Measurements from ENCODE around the gene FERMT2.

Gene FERMT2

DNA sequence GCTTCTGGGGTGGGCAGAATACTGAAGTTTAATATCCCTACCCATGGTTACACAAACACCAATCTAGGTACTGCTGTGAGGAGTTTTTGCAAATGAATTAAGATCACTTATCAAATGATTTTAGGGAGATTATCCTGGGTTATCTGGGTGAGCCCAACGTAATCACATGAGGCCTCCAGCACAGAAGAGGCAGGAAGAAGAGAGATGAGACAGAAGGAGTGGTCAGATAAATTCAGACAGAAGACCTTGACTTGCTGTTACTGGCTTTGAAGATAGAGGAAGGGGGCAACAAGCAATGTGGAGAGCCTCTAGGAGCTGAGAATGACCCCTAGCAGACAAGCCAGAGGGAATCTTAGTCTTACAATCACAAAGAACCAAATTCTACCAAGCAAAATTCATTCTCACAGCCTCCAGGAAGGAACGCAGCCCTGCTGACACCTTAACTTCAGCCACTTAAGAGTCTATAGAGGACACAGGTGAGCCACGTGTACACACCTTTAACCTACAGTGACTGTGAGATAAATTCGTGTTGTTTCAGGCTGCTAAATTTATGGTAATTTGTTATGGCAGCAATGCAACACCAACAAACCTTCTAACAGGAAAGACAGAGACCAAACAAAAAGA lies 49.4 kb downstream of the FERMT2 start:
- DNase-seq, result no peak

DNA sequence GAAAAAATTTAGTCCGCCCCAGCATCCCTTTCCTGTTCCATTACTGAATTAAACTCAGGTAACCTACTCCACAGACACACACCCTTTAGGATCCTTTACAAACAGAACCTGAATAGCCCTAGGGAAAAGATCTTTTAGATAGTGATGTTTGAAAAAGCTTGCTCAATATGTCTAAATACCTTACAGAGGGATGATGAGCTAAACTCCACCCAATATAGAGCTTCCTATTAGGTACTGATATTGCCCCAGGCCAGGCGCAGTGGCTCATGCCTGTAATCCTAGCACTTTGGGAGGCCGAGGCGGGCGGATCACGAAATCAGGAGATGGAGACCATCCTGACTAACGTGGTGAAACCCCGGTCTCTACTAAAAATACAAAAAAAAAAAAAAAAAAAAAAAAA lies 50.1 kb downstream of the FERMT2 start:
- DNase-seq, result no peak

DNA sequence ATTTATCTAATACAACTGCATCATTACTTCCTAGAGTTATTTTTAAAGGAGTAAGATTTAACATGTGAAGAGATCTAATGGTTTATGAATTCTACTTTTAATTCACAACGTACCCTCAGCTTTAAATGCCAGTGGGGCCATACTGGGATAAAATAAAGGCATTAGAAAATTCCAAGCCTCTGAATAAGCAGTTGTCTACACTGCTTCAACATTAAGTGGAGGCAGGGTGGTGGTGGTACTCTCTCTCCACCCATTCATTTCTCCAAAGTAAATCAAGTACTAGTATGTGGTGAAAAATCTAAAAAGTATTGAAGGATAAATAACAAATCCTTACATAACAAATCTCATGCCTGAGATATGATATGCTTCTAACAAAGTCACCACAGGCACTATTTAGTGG lies 52.4 kb downstream of the FERMT2 start:
- no peak for DNase-seq

DNA sequence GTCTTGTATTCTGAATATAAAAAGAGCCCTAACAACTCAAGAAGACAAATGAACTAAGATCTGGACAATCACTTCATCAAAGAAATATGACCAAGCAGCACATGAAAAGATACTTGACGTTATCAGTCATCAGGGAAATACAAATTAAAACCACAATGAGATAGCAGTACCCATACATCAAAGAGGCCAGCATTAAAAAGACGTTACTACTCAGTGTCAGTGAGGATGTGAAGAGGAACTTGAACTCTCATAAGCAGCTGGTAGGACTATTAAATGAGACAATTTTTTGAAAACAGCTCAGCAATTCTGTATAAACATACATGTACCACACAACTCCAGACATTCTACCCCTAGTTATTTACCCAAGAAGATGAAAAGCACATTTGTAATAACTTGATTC lies 55.9 kb downstream of the FERMT2 start:
- no peak for DNase-seq

DNA sequence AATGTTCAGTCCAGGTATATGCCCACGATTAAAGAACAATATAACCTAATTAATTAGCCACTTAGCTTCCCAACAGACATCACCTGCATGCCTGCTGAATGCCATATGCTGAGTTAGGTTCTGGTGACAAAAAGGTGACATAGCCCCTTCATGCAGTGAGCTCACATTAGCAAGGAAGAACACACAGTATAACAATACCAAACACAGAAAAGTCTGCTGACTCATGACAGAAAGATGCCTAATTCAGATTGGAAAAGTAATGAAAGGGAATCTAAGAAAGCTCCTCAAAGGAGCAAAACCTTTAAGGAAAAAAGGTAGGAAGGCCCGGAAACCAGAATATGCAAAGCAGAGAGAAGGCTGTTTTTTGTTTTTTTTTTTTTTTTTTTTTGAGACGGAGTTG lies 59.0 kb downstream of the FERMT2 start:
- no peak for DNase-seq

DNA sequence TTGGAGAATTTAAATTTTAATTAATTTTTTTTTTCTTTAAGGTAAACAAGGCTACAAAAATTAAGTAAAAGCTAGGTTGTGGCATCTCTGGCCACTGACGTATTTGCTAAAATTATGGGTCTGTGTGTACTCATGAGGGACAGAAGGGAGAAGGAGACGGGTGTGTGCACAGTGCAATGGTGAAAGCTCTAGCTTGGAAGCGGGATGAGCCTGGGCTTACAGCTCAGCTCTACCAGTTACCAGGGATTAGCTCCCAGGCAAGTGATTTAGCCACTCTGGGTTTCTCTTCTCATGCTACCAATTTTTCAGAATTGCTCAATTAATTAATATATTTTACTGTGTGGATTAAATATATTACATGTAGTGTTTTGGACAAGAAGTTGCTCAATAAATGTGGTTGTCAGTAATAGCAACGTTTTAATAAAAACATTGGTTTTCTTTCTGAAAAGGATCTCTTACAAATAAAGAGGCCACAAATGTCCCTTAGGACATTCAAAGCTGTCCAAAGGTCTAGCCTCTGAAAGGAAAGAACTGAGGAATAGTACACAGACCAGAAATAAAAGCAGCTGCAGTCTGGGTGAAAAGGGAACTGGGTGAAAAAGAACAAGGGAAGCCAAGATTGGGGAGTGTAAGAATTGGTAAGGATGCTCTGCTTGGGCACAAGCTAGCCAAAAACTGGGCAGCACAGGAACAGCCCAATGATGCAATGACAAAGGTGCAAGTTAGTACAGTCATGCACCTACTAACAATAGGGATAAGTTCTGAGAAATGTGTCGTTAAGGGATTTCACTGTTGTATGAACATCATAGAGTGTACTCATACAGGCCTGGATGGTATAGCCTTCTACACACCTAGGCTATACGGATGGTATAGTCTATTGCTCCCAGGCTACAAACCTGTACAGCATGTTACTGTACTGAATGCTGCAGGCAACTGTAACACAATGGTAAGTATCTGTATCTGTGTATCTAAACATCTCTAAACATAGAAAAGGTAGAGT lies 61.7 kb downstream of the FERMT2 start:
- no peak for DNase-seq

DNA sequence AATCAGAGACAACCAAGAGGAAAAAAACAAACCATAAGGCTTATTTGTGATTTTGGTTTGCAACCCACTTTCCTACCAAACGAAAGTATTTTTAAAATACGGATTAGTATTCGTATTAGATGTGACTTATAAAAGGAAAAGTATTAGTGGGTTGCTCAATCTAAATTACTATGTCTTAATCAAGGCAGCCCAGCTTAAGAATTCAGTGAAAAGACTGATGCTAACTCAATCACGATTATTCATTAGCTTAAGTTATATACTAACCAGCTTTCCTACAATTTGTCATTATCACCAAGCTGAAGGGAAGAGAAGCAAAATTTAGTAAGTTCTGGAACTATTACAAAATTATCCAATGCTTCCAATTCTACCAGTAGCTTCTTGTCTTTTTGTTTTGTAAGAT lies 62.7 kb downstream of the FERMT2 start:
- DNase-seq, result no peak

DNA sequence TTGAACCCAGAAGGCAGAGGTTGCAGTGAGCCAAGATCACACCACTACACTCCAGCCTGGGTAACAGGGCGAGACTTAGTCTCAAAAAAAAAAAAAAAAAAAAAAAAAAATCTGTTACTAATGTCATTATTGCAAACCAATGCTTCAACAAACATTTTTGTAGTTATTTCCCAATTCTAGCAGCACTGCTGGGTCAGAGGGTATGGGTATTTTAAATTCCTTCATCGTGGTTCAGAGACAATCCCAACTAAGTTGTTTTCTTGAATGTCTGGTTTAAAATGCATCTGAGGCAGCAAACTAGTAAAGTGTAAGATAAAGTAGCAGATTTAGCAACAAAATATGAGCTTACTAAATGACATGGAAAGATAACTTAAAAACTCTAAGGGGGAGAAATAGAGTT lies 65.6 kb downstream of the FERMT2 start:
- DNase-seq, result no peak

DNA sequence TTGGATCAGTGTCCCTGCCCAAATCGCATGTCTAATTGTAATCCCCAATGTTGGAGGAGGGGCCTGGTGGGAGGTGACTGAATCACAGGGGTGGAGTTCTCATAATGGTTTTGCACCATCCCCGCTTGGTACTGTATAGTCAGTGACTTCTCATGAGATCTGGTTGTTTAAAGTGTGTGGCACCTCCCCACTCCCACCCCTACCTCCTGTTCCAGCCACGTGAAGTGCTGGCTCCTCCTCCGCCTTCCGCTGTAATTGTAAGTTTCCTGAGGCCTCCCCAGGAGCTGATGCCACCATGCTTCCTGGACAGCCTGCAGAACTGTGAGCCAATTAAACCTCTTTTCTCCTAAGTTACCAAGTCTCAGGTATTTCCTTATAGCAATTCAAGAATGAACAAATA lies 67.2 kb downstream of the FERMT2 start:
- DNase-seq, result no peak

DNA sequence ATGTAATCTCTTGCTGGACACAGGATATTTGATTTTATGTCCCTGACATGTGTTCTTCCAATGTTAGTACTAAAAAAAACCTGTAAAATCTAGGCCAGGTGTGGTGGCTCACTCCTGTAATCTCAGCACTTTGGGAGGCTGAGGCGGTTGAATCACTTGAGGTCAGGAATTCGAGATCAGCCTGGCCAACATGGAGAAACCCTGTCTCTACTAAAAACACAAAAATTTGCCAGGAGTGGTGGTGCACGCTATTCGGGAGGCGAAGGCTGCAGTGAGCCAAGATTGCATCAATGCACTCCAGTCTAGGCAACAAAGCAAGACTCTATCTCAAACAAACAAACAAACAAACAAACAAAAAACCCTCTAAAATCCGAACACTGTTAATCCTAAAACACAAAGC lies 68.0 kb downstream of the FERMT2 start:
- DNase-seq, result no peak

DNA sequence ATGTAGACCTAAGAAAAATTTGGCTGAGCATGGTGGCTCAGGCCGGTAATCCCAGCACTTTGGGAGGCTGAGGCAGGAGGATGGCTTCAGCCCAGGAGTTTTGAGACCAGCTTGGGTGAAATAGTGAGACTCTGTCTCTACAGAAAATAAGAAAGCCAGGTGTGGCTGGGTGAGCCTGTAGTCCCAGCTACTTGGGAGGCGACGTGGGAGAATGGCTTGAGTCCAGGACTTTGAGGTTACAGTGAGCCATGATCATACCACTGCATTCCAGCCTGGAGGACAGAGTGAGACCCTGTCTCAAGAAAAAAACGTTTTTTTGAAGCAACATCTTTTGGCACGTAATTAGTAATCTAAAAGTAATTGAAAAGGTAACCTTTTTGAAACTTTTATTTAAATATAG lies 70.9 kb downstream of the FERMT2 start:
- DNase-seq, result no peak

DNA sequence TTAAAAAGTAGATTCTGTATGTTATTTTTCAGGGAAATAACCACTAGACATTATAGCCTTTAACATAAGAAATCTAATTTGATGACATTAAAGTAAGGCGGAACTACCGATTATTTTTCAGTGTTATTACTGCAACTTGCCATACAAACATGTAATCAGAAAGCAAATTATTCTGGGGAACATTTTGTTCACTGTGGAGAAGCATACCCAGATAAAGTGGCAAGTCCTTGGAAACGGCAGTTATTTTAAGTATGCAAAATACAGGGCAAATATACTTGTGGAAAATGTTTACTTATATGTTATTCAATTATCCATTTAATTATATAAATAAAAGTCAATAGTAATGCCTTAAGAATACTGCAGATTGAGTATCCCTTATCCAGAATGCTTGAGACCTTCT lies 71.9 kb downstream of the FERMT2 start:
- no peak for DNase-seq

DNA sequence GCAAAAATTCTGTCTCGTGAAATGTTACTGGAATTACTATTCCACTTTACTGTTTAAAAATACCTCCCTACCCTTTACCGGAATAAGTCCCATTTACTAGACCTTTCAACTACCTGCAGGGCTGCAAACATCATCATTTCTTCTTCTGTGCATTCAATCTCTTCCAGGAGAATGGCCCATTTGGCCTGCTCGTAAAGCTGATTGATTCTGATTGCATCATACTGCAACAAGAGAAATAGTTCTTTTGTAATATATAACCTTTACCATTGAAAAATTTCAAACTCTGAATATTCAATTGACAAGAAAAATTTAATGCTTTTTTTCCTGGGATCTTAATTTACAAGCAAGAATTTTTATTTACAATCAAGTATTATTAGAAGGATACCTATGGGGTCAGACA lies 72.4 kb downstream of the FERMT2 start:
- DNase-seq, result no peak

DNA sequence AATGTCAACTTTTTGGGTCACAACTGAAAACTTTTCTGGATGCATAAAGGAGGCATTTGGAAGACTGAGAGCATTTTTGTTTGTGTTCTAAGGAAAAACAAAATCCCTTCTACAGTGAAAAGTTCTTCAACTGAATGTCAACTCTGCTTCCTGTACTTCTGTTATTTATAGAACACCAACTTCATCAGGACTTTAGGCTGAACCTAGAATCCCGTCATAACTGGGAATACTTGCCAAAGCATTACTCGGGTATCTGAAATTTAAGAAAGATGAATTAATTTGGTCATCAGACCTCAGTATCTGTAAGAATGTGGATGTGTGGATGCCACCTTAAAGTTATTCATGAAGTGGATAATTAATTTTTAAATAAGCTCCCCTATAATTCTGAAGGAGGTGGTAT lies 73.2 kb downstream of the FERMT2 start:
- DNase-seq, result no peak

DNA sequence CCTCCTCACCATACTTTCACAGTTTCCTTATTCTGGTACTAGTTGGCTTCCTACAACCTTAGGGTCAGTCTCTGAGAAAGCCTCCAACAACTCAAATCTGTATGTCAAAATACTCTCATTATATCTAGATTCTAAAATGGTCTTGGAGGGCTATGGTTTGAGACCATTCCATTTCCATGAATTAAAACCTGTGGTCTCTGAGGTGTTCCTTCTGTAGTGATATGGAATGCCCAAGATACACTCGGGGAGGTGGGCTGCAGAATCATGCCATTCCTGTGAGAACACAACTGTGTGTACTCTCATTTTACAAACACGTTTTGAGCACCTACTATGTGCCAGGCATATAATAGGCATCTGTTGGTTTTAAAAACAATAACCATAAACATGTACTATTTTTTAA lies 74.0 kb downstream of the FERMT2 start:
- no peak for DNase-seq

DNA sequence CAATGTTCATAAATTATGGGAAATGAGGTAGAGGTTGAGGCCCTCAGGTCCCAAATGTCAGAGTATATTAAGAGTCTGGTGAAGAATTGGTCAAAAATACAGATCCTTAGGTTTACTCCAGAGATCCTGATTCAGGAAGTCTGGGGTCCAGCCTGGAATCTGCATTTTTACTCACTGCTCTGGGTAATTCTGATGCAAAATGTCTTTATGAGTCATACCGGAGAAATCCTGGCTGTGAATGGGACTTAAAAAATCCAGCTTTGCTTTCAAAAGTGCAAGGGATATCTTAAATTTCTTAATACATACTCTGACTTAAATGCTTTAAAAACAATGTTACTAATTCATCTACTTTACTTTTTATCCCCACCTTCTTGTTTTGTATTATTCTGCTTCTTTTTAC lies 74.5 kb downstream of the FERMT2 start:
- no peak for DNase-seq

DNA sequence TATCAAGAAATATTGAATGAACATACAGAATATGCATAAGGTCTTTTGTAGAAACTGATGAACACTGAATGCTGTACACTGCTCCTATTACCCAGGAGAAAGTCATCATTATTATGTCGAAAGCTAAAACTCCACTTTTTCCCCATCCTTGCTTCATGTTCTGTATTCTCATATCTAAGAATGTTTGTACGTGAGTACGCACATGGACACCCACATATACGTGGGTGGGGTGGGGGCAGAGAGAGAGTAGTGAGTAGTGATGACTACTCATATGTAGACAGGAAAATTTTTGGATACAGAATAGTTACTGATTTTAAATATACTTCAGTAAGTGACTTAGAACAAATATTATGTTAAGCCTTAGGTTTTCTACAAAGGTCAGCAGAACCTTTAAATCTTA lies 75.1 kb downstream of the FERMT2 start:
- no peak for DNase-seq

DNA sequence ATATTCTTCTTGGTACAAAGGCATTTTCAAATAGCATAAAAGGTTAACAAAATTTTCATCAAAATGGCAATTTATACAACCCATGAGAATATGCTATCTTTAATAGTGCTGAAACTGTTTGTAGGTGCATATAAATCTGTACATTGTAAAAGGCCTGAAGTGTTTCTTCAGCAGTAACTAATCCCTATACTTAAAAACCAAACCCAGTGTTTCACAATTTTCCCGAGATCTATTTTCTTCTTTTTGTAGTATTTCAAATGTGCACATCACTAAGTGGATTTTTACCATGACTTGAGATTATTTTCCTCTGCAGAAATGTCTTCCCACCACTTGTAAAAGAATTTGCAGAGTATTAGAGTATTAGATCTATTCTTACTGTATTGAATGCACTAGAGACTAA lies 76.5 kb downstream of the FERMT2 start:
- DNase-seq, result no peak

DNA sequence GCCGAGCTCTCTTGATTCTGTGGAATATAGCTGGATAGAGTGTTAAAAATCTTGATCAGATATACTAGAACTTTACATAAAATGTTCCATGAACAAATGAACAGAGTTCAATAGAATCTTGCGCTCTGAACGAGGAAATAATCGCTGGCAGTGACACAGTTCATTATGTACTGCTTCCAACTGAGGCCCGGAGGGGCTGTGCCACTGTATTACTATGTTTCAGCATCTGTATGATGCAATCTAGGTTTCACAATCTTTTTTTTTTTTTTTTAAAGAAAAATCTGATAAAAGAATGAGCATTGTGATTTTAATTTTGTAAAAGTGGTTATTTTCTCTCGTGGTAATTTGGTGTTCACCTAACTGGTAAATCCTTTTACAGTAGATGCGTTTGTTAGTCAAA lies 77.2 kb downstream of the FERMT2 start:
- DNase-seq, result no peak

DNA sequence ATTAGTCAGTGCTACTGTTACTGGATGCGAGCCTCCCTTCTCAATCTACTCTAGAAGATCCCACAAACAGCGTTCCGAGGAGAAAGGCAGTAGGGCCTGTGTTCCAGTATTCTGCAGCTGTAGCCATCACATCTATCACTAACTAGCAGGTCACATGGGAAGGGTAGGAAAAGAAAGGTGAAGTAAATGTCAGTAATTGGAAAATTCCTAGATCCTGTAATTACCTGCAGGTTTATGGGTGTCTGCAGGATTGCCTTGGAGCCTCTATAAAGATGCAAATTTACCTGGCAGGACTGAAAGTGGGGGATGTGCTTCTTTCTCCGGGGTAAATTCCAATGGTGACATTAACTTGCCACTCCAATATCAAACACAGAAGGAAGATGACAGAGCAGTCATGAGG lies 77.8 kb downstream of the FERMT2 start:
- DNase-seq, result no peak

DNA sequence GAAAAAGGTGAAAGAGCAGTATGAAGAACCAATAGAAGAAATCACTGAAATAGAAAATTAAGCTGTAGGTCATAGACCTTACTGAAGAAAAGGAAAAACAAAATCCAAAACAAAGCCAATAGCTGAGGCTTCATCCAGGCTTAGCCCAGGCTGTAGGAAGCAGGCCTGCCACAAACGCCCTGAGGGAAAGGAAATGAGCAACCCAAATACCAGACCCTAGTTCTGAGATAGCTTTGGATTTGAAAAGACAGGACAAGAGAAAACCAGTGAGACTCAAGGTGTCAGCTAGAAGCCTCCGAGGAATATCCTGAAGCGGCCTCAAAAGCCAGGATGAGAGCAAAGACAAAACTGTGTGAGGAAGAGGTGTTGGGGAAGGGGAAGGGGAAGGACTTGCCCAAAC lies 79.2 kb downstream of the FERMT2 start:
- no peak for DNase-seq

DNA sequence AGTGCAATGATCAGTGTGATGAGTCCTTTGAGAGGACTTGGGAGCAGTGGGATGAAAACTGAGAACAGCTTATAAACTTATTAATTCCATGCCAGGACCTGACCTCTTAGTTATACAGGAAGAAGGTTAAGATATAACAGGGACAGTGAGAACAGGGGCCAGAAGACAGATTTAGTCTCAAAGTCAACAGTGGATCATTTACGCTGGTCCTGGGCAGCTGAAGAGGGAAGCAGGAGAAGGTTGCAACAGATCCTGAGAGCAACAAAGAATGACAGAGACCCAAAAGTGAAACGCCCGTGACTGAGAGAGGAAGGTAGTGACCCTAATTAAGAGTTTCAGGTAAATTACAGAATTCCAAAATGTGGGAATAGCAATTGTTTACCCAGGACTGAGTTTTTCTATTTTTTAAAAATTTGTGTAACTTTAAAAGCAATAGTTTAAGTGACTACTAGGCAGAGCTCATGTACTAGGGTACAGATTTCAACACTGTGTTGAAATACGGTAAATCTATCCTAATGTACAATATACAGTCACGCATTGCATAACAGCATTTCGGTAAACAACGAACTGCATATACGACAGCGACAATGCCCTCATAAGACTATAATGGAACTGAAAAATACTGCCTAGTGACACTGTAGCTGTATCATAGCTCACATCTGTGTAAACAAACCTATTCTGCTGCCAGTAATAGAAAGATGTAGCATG lies 81.8 kb downstream of the FERMT2 start:
- no peak for DNase-seq
